Upper lobe of left lung (tissue), 4 donors: ENCODE data around the gene SYNJ2.

Experiments used
- CTCF ChIP-seq, 6 experiments: fragments of 450-650 bp in 4 of 6; fragments of 200-600 bp in 2 of 6; sonication (generic) in 2 of 6; IDR thresholded peaks; one replicate each; pipeline ENCODE4 v1.5.1; 2016 to 2019; ENCODE audit warnings: antibody characterized with exemption in 6 of 6
- POLR2A ChIP-seq, 4 donors: fragments of 450-650 bp; IDR thresholded peaks; one replicate each; pipeline ENCODE4 v1.5.1; 2016 to 2017; ENCODE audit warnings: antibody characterized with exemption in 4 of 4, mild to moderate bottlenecking in 2 of 4
- POLR2AphosphoS5 ChIP-seq, 2 donors: sonication (generic); formaldehyde crosslinking; IDR thresholded peaks; one replicate each; pipeline ENCODE4 v1.5.1; 2017; ENCODE audit warnings: antibody characterized with exemption in 2 of 2

- no peak for TF ChIP-seq POLR2AphosphoS5 (IDR thresholded peaks at IDR 0.05)
- no peak for TF ChIP-seq CTCF (IDR thresholded peaks at IDR 0.05)
- no peak for TF ChIP-seq POLR2A (IDR thresholded peaks at IDR 0.05)
Observed at GRCh38 chr6:158003910-158004700, 22.4 kb downstream of the SYNJ2 start.
